B cell (primary cell): ENCODE measurements around the gene KNTC1. TPM values are rescaled to one million over a fixed set of nuclear protein-coding genes. Genes with fewer than 3 reads are reported as not detected.

Source experiments
- ATAC-seq: fragments of 200-7000 bp; cut with Tn5 transposase; one replicate; pipeline ENCODE4 v1.10.0; 2021; ENCODE audit warnings: low read depth, mild to moderate bottlenecking, moderate number of reproducible peaks, moderate library complexity
- CTCF ChIA-PET: fragments of 350-600 bp; sonication (Branson Sonifier 250); formaldehyde crosslinking; loops from one replicate; lab custom pipeline; 2021; ENCODE audit warnings: antibody characterized with exemption, inconsistent platforms; lab: Charles Lee
- POLR2A ChIA-PET: fragments of 350-600 bp; sonication (Branson Sonifier 250); formaldehyde crosslinking; loops from one replicate; lab custom pipeline; 2021; ENCODE audit warnings: antibody characterized with exemption; lab: Charles Lee
- DNase-seq: peaks from one replicate; pipeline ENCODE4 v3.0.0; 2013
- H2AFZ ChIP-seq: 2 replicates; pipeline ENCODE4 v1.6.1; 2012; ENCODE audit warnings: mild to moderate bottlenecking, low read depth, low read length; ENCODE audit not compliant: insufficient read depth, poor library complexity, severe bottlenecking
- H3K27ac ChIP-seq, 2 donors: 1 replicate in 1 of 2; 2 replicates in 1 of 2; pipeline ENCODE4 v1.5.1; 2012 to 2013; ENCODE audit warnings: low read length in 2 of 2, mild to moderate bottlenecking in 2 of 2, moderate library complexity in 1 of 2
- H3K27me3 ChIP-seq, 4 experiments: fragments of 200-600 bp in 1 of 4; sonication (generic) in 1 of 4; replicated peaks in 1 of 4; 1 replicate in 2 of 4; 2 replicates in 2 of 4; pipeline versions ENCODE4 v1.6.1 to v1.7.0; 2013 to 2016; ENCODE audit warnings: low read length in 3 of 4, mild to moderate bottlenecking in 2 of 4, mixed read lengths in 1 of 4, moderate library complexity in 1 of 4; ENCODE audit not compliant: insufficient read depth in 4 of 4, control insufficient read depth in 3 of 4; ENCODE audit errors: control extremely low read depth in 1 of 4
- H3K36me3 ChIP-seq, 2 experiments: replicated peaks in 1 of 2; 1 replicate in 1 of 2; 2 replicates in 1 of 2; pipeline versions ENCODE4 v1.6.1 to v1.7.1; 2013; ENCODE audit warnings: low read length in 1 of 2; ENCODE audit not compliant: insufficient read depth in 2 of 2, control insufficient read depth in 1 of 2; ENCODE audit errors: control extremely low read depth in 1 of 2, extremely low read depth in 1 of 2
- H3K4me1 ChIP-seq, 2 donors: fragments of 200-600 bp in 1 of 2; sonication (generic) in 1 of 2; 1 replicate in 1 of 2; 2 replicates in 1 of 2; pipeline versions ENCODE4 v1.5.1 to v1.6.1; 2013 to 2017; ENCODE audit warnings: low read length in 2 of 2; ENCODE audit not compliant: control insufficient read depth in 2 of 2, insufficient read depth in 2 of 2
- H3K4me2 ChIP-seq: replicated peaks from 2 replicates; pipeline ENCODE3; 2012; ENCODE audit warnings: mild to moderate bottlenecking, low read depth, low read length; ENCODE audit not compliant: poor library complexity, severe bottlenecking
- H3K4me3 ChIP-seq, 5 experiments: fragments of 200-600 bp in 1 of 5; sonication (generic) in 1 of 5; 1 replicate in 3 of 5; 2 replicates in 2 of 5; pipeline versions ENCODE4 v1.5.1 to v1.7.0; 2011 to 2016; ENCODE audit warnings: low read length in 4 of 5, mild to moderate bottlenecking in 4 of 5, low read depth in 2 of 5, control low read depth in 1 of 5, moderate library complexity in 1 of 5; ENCODE audit not compliant: insufficient read depth in 1 of 5; ENCODE audit errors: control extremely low read depth in 1 of 5, extremely low read depth in 1 of 5
- H3K79me2 ChIP-seq: fragments of 200-600 bp; sonication (generic); one replicate; pipeline ENCODE4 v1.6.0; 2016; ENCODE audit warnings: low read length; ENCODE audit not compliant: control insufficient read depth, insufficient read depth
- H3K9ac ChIP-seq: fragments of 200-600 bp; sonication (generic); 2 replicates; pipeline ENCODE4 v1.6.1; 2017; ENCODE audit warnings: mild to moderate bottlenecking, low read length, moderate library complexity
- H3K9me3 ChIP-seq, 3 donors: one replicate each; pipeline versions ENCODE4 v1.6.1 to v1.7.1; 2013; ENCODE audit warnings: low read length in 2 of 3; ENCODE audit not compliant: control insufficient read depth in 2 of 3, insufficient read depth in 1 of 3; ENCODE audit errors: control extremely low read depth in 1 of 3
- H4K20me1 ChIP-seq: 2 replicates; pipeline ENCODE4 v1.6.0; 2012; ENCODE audit warnings: mild to moderate bottlenecking, low read length; ENCODE audit not compliant: insufficient read depth, control insufficient read depth, poor library complexity, severe bottlenecking
- H3K27ac Mint-ChIP-seq: one replicate; pipeline ENCODE4 v1.8.0; 2021; ENCODE audit warnings: mixed read lengths
- H3K27me3 Mint-ChIP-seq: one replicate; pipeline ENCODE4 v1.8.0; 2021; ENCODE audit warnings: mixed read lengths
- H3K4me1 Mint-ChIP-seq: one replicate; pipeline ENCODE4 v1.8.0; 2021; ENCODE audit warnings: mixed read lengths
- H3K4me3 Mint-ChIP-seq: one replicate; pipeline ENCODE4 v1.8.0; 2021; ENCODE audit warnings: mixed read lengths
- H3K9me3 Mint-ChIP-seq: one replicate; pipeline ENCODE4 v1.8.0; 2022; ENCODE audit warnings: mixed read lengths; ENCODE audit not compliant: insufficient read depth
- EZH2 ChIP-seq: IDR thresholded peaks from 2 replicates; pipeline ENCODE4 v1.6.1; 2012; ENCODE audit warnings: borderline replicate concordance, low read depth, mild to moderate bottlenecking, moderate library complexity, low read length; ENCODE audit not compliant: insufficient read depth, poor library complexity, severe bottlenecking
- WGBS: methylation state at CpG from one replicate; pipeline ENCODE4 v1.1.5; 2013; ENCODE audit warnings: missing lambda C conversion rate; ENCODE audit not compliant: insufficient coverage; 5-methylcytosine and 5-hydroxymethylcytosine counted together
- intact Hi-C: fragments of 100-400 bp; cut with micrococcal nuclease; formaldehyde crosslinking; loops from one replicate; pipeline ENCODE4 v1.10.0; 2022
- polyA plus RNA-seq: library from polyadenylated mRNA; depleted of rRNA; stranded (reverse); fragments of >200 nt; gene quantifications from 2 replicates; pipeline ENCODE4 v1.2.3, GENCODE V29; 2012
- total RNA-seq, 2 donors: library from RNA; stranded (reverse); fragments of 120-200 nt in 1 of 2; gene quantifications; 1 replicate in 1 of 2; 2 replicates in 1 of 2; pipeline versions ENCODE4 v1.2.3 to v1.2.4, GENCODE V29; 2013 to 2022
- TF ChIP-seq, protein P1 (sequence below): fragments of 200-600 bp; IDR thresholded peaks from one replicate; pipeline ENCODE4 v1.8.0; 2022; ENCODE audit warnings: antibody characterized with exemption, mild to moderate bottlenecking

KNTC1 gene
- total and polyA plus RNA-seq, 2 donors (not counting 1 experiment from before 2014, with no cell fraction given), result 27.1 to 52.4 TPM

DNA sequence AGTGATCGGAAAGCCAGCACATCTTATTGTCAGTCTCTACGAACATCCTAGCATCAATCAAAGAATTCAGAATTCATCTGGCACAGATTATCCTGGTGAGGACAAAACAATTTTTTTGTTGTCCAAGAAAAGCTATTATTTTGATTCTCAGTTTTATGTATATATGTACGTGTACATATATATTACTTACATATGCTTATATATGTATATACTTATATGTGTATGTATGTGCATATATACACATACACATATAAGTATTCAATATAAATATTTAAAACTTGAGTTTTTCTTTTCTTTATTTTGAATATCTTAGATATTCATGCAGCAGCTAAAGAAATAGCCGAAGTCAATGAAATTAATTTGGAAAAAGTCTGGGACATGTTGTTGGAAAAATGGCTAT is 77.9 kb downstream of the KNTC1 start:
- H3K4me1 ChIP-seq, result no peaks in the 10 kb centered on the region
- no CpG with 5 or more reads among the region's 4 CpGs for WGBS
- CTCF ChIA-PET, result no interaction called here

DNA sequence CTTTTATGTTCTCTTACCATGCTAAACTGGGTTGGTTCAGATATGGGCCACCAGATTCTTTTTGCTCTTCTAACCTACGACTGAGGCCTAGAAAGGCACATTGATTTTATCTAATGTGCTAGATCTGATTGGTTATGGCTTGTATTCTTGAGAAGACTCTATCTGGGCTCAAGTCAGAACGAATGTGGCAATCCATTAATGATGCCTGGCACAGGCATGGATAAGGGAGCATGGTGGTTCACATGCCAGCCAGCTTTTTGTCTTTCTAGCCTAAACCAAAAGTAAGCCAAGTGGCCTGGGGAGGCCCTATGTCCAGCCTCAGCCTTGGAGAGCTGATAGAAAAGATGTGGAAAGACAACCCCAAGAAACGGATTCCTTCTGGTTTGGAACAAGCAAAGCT is 82.7 kb downstream of the KNTC1 start:
- H3K27me3 Mint-ChIP-seq, result no peaks in the 10 kb centered on the region
- Histone ChIP-seq H3K79me2 (no peaks in the 10 kb centered on the region), H3K4me3 (no peak overlapping the region), H4K20me1 (no peaks in the 10 kb centered on the region), H3K4me2 (no peak overlapping the region), H3K9me3 (no peaks in the 10 kb centered on the region), H3K9ac (no peak overlapping the region), H3K4me1 (peaks cover 6% of the 10 kb centered on the region in 2 donors), H3K36me3 (peaks cover 1 to 43% of the 10 kb centered on the region in 2 experiments), H3K27ac (no peak overlapping the region), H3K27me3 (no peaks in the 10 kb centered on the region), H2AFZ (no peak overlapping the region)
- 85% methylated on average over 2 of the region's 3 CpGs for whole genome bisulfite sequencing
- ChIA-PET CTCF (no interaction called here), POLR2A (no interaction called here)
- H3K9me3 Mint-ChIP-seq, result no peaks in the 10 kb centered on the region
- ATAC-seq (no peak), DNase-seq (no peak)
- H3K4me1 Mint-ChIP-seq, result peaks cover 9% of the 10 kb centered on the region
- TF ChIP-seq, protein P1, sequence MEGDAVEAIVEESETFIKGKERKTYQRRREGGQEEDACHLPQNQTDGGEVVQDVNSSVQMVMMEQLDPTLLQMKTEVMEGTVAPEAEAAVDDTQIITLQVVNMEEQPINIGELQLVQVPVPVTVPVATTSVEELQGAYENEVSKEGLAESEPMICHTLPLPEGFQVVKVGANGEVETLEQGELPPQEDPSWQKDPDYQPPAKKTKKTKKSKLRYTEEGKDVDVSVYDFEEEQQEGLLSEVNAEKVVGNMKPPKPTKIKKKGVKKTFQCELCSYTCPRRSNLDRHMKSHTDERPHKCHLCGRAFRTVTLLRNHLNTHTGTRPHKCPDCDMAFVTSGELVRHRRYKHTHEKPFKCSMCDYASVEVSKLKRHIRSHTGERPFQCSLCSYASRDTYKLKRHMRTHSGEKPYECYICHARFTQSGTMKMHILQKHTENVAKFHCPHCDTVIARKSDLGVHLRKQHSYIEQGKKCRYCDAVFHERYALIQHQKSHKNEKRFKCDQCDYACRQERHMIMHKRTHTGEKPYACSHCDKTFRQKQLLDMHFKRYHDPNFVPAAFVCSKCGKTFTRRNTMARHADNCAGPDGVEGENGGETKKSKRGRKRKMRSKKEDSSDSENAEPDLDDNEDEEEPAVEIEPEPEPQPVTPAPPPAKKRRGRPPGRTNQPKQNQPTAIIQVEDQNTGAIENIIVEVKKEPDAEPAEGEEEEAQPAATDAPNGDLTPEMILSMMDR, result no peak
- no peak for TF ChIP-seq EZH2
- no peak overlapping the region for H3K27ac Mint-ChIP-seq
- no peak overlapping the region for H3K4me3 Mint-ChIP-seq
- intact Hi-C loops, result no loop called here

More for the DNA sequence above, 77.9 kb downstream of the KNTC1 start:
- Histone ChIP-seq H4K20me1 (no peaks in the 10 kb centered on the region), H3K4me3 (no peak overlapping the region), H2AFZ (no peak overlapping the region), H3K36me3 (peaks cover 0 to 28% of the 10 kb centered on the region in 2 experiments), H3K27me3 (no peaks in the 10 kb centered on the region), H3K9me3 (no peaks in the 10 kb centered on the region), H3K27ac (no peak overlapping the region), H3K79me2 (no peaks in the 10 kb centered on the region), H3K9ac (no peak overlapping the region), H3K4me2 (no peak overlapping the region)
- H3K27me3 Mint-ChIP-seq, result no peaks in the 10 kb centered on the region
- no peaks in the 10 kb centered on the region for H3K4me1 Mint-ChIP-seq
- H3K9me3 Mint-ChIP-seq, result no peaks in the 10 kb centered on the region
- TF ChIP-seq, protein P1, result no peak
- no peak for TF ChIP-seq EZH2
- H3K27ac Mint-ChIP-seq, result no peak overlapping the region
- intact Hi-C loops, result no loop called here
- POLR2A ChIA-PET, result no interaction called here
- no peak for ATAC-seq
- DNase-seq, result no peak
- H3K4me3 Mint-ChIP-seq, result no peak overlapping the region
